T-helper 22 cell (primary cell): ENCODE data around the gene VAPA.

Source experiments
- DNase-seq: peaks from one replicate; pipeline ENCODE4 v3.0.0-alpha.2; 2020; ENCODE audit warnings: low read depth

Gene VAPA

GRCh38 chr18:9943311-9943710 lies 29.5 kb downstream of the VAPA start:
- DNase-seq: no peak

GRCh38 chr18:9944805-9945204 lies 31.0 kb downstream of the VAPA start:
- no peak for DNase-seq

DNA sequence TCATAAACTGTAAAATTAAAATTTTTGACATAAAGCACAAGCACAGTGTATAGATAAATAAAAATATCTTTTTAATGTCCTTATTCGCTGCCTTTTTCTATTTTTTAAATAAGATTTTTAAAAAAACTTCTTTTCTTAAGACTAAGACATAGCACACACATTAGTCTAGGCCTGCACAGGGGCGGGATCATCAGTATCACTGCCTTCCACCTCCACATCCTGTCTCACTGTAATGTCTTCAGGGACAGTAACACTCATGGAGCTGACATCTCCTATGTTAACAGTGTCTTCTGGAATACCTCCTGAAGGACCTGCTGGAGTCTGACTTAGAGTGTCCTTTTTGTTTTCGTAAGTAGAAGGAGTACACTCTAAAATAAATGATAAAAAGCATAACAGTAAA lies 33.0 kb downstream of the VAPA start:
- DNase-seq: no peak

DNA sequence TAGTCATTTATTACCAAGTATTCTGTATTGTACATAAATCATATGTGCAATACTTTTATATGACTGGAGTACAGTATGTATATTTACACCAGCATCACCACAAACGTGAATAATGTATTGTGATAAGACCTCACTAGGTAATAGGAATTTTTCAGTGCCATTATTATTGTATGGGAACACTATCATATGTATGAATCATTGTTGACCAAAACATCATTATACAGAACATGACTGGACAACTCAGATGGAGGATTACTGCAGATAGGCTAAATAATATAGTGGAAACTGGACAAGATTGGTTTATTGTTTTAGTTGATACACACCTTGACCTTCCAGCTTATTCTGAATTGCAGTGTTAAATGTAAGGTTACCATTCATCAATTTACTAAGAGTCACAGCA lies 33.4 kb downstream of the VAPA start:
- DNase-seq: no peak

DNA sequence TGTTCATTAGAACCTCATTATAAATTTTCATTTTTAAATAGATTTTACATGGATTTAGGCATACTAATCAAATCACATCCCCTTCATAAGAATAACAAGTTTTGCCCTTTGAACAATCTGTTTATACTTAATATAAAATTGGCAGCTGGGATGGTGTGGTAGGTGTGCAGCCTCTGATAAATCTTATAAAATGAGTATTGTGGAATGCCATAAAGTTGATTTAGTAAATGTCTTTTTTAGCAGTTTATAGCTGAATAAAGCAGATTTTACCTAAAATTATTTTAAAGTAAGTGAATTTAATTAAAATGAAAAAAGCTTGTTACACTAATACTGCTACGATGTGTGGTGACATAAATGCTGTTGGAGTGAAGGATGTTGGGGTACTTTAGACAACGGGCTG lies 35.5 kb downstream of the VAPA start:
- DNase-seq: no peak

DNA sequence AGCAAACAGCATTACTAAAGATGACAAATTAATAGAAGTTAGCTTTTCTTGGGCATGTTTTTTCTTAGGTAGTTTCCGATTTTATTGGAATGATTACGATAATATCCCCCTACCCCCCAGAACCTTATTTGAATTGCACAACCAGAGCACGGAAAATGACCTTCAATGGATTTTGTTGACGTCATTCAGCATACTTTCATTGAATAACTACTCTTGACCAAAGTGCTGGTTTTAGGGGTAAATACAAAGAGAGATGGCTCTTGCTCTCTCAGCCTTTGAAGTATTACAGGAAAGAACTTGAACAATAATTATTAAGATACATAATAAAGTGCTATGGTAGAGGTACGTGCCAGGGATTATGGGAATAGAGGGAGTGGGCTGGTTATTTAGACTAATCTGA lies 36.0 kb downstream of the VAPA start:
- no peak for DNase-seq

GRCh38 chr18:9950289-9951016 lies 36.6 kb downstream of the VAPA start:
- DNase-seq: no peak

GRCh38 chr18:9951022-9951859 lies 37.4 kb downstream of the VAPA start:
- DNase-seq: no peak

GRCh38 chr18:9952633-9953416 lies 39.0 kb downstream of the VAPA start:
- no peak for DNase-seq

DNA sequence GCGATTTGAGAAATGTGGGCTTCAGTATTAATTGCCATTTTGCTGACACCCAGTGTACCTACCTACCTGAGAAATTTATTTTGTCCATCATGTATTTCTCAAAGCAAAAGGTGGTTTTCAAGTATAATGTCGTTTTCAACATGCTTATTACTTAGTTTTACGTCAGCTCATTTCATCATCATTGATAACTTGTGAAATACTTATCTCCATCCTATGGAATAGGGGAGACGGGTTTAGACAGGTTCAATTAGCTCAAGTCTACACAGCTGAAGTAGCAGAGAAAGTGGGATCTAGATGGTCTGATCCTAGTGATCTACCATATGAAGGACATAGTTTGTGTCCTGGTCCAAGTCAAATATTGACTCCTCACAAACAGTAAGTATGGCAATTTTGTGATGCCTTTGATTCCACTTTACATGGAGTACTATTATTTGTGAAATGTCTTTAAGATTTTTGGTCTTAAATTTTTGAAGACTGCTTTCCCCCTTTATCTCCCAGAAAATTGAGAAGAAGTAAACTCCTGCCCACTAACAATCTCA lies 45.1 kb downstream of the VAPA start:
- DNase-seq: no peak

DNA sequence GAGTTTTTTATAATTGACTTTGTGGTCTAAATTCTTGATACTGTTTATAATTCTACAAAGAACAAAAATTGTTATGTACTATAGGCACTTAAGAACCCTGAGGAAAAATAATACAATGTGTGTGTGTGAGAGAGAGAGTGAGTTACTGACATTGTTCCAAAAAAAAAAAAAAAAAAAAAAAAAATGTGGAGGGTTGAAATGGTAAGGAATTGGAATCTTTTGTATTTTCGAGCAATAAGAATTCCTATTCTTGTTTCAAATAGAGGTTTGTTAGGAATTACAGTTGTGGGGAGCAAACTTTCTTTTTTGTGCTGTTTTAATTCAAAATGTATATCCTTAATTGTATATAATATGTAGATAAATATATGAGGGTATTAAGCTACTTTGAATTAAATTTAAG lies 45.7 kb downstream of the VAPA start:
- no peak for DNase-seq

DNA sequence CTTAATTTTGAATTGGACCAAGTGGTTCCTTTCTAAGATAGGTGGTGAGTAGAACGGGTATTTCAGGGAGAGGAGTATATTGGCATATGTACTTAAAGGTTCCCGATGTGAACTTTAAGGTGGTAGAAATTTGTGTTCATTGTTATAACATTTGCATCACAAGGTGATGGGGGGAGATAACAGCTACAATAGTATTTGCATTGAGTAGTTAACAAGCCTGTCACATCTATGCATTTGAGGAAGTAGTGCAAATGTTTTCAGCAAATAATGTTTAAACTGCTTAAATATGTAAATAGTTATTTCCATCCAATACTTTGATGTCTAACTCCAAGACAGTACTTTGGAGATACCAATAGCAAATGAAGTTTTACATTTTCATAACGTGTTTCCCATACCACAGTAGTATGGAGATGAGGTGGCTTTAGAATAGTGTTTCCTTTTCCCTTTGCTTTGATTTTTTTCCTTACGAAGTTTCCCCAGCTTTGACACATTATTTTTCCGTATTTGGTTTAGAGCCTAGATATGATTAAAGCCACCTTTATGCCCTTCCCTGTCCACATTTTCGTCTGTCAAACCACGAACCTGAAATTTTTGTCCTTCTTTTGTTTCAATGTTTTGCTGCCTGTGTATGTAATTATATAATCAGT lies 46.6 kb downstream of the VAPA start:
- no peak for DNase-seq

DNA sequence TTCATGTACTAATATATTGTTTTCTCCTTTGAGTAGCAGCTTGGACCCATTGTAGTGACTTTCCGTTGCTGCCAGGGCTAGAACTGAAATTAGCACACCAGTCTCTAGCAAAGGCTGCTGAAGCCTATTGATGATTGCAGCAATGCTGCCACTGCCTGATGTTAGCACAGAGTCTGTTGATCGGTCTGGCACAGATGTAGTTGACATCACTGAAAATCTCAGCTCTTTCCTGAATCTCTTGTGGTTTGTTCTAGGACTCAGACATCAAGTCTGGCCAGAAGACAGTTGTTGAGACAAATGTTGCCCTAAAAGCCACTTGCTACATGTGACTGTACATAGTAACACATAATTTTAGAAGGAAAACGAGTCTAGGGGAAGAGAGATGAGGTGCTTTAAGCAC lies 47.2 kb downstream of the VAPA start:
- no peak for DNase-seq

- DNase-seq: no peak
Observed at GRCh38 chr18:9965711-9966624, 52.2 kb downstream of the VAPA start.

- no peak for DNase-seq
Observed at GRCh38 chr18:9968081-9968848, 54.4 kb downstream of the VAPA start.

GRCh38 chr18:9969247-9969646 lies 55.4 kb downstream of the VAPA start:
- DNase-seq: no peak

DNA sequence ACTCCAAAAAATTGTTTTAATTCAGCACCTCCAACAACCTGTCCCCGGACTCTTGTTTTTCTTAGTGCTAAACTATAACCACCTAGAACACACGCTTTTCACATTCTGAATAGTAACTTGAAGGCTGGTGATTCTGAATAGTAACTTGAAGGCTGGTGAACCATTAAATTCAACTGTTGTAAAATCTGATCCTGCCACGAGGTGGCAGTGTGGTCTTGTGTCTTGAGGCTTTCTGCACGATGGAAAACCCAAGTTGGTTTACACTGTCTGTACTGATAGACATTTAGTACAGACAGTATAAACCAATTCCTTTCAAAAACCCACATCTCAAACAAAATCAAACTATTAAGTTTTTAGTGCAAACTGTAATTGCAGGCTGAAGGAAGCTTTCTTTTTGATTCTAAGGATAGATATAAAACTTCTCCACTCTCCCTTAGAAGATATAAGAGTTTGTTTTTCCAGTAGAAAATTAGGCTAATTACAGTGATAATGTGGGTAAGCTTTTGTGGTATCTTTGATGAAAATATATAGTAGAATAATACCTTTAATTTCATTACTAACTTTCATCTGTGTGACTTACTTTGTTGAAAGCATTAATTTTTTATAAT lies 57.6 kb downstream of the VAPA start:
- no peak for DNase-seq

DNA sequence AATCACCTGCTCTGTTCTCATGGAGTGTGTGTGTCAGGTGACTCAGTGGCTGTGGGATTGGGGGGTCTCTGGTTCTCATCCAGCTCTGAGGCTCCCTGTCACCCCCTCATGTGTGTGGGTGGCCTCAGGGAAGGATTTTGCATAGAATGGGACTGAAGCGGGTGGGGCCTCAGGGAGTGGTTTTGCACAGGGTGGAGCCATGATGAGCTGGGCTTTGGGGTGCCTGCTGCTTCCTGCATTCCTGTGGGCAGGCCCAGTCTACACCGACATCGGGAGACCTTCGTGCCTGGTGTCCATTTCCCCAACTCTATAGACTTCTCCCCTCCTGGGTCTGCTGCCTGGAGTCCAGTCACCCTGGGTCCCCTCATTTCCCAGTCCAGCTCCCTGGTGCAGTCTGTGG lies 59.7 kb downstream of the VAPA start:
- DNase-seq: no peak

- no peak for DNase-seq
Observed at GRCh38 chr18:9974279-9974915, 60.6 kb downstream of the VAPA start.
